ENCODE data around the gene APOA4.

The APOA4 gene

GRCh38 chr11:116776522-116776984, 46.6 kb downstream of the APOA4 start:
- no peak for DNase-seq (ENCODE audit: low spot score)

- DNase-seq (ENCODE audit: low spot score) = no peak
These were observed 47.1 kb downstream of the APOA4 start for GRCh38 chr11:116775975-116776374.

GRCh38 chr11:116774661-116775060, 48.4 kb downstream of the APOA4 start:
- no peak for DNase-seq (ENCODE audit: low spot score)

- DNase-seq (ENCODE audit: low spot score) = no peak
These were observed 49.7 kb downstream of the APOA4 start for GRCh38 chr11:116773203-116774097.

GRCh38 chr11:116772443-116773202, 50.5 kb downstream of the APOA4 start, which contains the start of gene BUD13:
Gene BUD13, minus strand, starts transcription at chr11:116772987. Its CDS starts 23 bp downstream, at chr11:116772964.
- DNase-seq (ENCODE audit: low spot score) = peak; percentile 98

GRCh38 chr11:116771935-116772334, 51.2 kb downstream of the APOA4 start:
- no peak for DNase-seq (ENCODE audit: low spot score)
